H1 (cell line): ENCODE results near the gene CRPPA. TPM values are rescaled to one million over a fixed set of nuclear protein-coding genes. Genes with fewer than 3 reads are reported as not detected.

Experiments used
- CTCF ChIA-PET: fragments of 300-600 bp; sonication (Branson Sonifier 250); formaldehyde crosslinking; loops from one replicate; lab custom pipeline; 2021; ENCODE audit not compliant: partially characterized antibody; lab: Charles Lee
- POLR2A ChIA-PET: fragments of 300-600 bp; sonication (Branson Sonifier 250); formaldehyde crosslinking; loops from one replicate; lab custom pipeline; 2021; ENCODE audit warnings: inconsistent platforms; ENCODE audit not compliant: partially characterized antibody; lab: Charles Lee
- DNase-seq, 2 experiments: peaks; one replicate each; pipeline versions ENCODE4 v3.0.0 to v3.0.0-alpha.2; 2010 to 2022; ENCODE audit warnings: low spot score in 2 of 2, low read depth in 1 of 2, mixed read lengths in 1 of 2
- FAIRE-seq: peaks from 2 replicates; lab custom pipeline; 2011; peaks lifted over from hg19 to GRCh38; lab: Jason Lieb, UNC
- H2AFZ ChIP-seq: 2 replicates; pipeline ENCODE4 v1.8.1; 2012; ENCODE audit warnings: low read length, inconsistent platforms
- H2AK5ac ChIP-seq: 2 replicates; pipeline ENCODE4 v1.6.1; 2013; ENCODE audit warnings: low read depth, low read length
- H2BK120ac ChIP-seq: replicated peaks from 2 replicates; pipeline ENCODE3; 2013; ENCODE audit warnings: low read depth, low read length, inconsistent platforms
- H2BK12ac ChIP-seq: 2 replicates; pipeline ENCODE4 v1.6.1; 2013; ENCODE audit warnings: low read depth, low read length
- H2BK15ac ChIP-seq: 2 replicates; pipeline ENCODE4 v1.6.1; 2013; ENCODE audit warnings: low read length
- H2BK20ac ChIP-seq: 2 replicates; pipeline ENCODE4 v1.6.1; 2013; ENCODE audit warnings: low read length
- H2BK5ac ChIP-seq: 2 replicates; pipeline ENCODE4 v1.6.1; 2013; ENCODE audit warnings: low read depth, low read length
- H3K14ac ChIP-seq: 2 replicates; pipeline ENCODE4 v1.6.1; 2013; ENCODE audit warnings: inconsistent platforms; ENCODE audit not compliant: insufficient read length
- H3K18ac ChIP-seq: 2 replicates; pipeline ENCODE4 v1.6.1; 2013; ENCODE audit warnings: low read length; ENCODE audit errors: extremely low read depth
- H3K23ac ChIP-seq: 2 replicates; pipeline ENCODE4 v1.6.1; 2013; ENCODE audit warnings: inconsistent platforms; ENCODE audit not compliant: insufficient read length
- H3K23me2 ChIP-seq: 2 replicates; pipeline ENCODE4 v1.6.1; 2013; ENCODE audit warnings: low read depth, low read length
- H3K27ac ChIP-seq: 2 replicates; pipeline ENCODE4 v1.6.1; 2011; ENCODE audit warnings: low read depth, low read length, inconsistent platforms
- H3K27me3 ChIP-seq, 4 experiments: replicated peaks in 1 of 4; 1 replicate in 1 of 4; 2 replicates in 3 of 4; pipeline versions ENCODE4 v1.6.1 to v1.8.1; 2011 to 2013; ENCODE audit warnings: low read length in 3 of 4, mild to moderate bottlenecking in 3 of 4, inconsistent platforms in 2 of 4, mixed read lengths in 2 of 4, moderate library complexity in 1 of 4; ENCODE audit not compliant: control insufficient read depth in 3 of 4, insufficient read depth in 3 of 4; ENCODE audit errors: extremely low read depth in 1 of 4
- H3K36me3 ChIP-seq, 4 experiments: 2 replicates each; pipeline versions ENCODE4 v1.6.1 to v1.8.1; 2011 to 2013; ENCODE audit warnings: mild to moderate bottlenecking in 4 of 4, low read length in 3 of 4, moderate library complexity in 2 of 4, control low read depth in 1 of 4, inconsistent platforms in 1 of 4; ENCODE audit not compliant: insufficient read depth in 4 of 4, control insufficient read depth in 2 of 4
- H3K4ac ChIP-seq: replicated peaks from 2 replicates; pipeline ENCODE3; 2013; ENCODE audit warnings: low read length, low read depth, mixed read lengths, inconsistent platforms; ENCODE audit not compliant: insufficient read length
- H3K4me1 ChIP-seq, 4 experiments: replicated peaks in 1 of 4; 1 replicate in 1 of 4; 2 replicates in 3 of 4; pipeline versions ENCODE4 v1.6.1 to v1.8.1; 2011 to 2013; ENCODE audit warnings: low read length in 3 of 4, inconsistent platforms in 2 of 4, mixed read lengths in 1 of 4; ENCODE audit not compliant: insufficient read depth in 4 of 4, control insufficient read depth in 3 of 4
- H3K4me2 ChIP-seq, 2 experiments: 2 replicates each; pipeline versions ENCODE4 v1.6.1 to v1.8.1; 2011 to 2013; ENCODE audit warnings: low read depth in 2 of 2, low read length in 2 of 2, control low read depth in 1 of 2, inconsistent platforms in 1 of 2, mild to moderate bottlenecking in 1 of 2; ENCODE audit not compliant: insufficient read depth in 1 of 2
- H3K4me3 ChIP-seq, 4 experiments: fragments of 200-600, 300-600 bp in 1 of 4; sonication (generic), shearing (Covaris generic), sonication (Bioruptor Twin) in 1 of 4; 2 replicates each; pipeline versions ENCODE4 v1.5.1 to v1.8.1; 2011 to 2016; ENCODE audit warnings: low read length in 4 of 4, low read depth in 3 of 4, control low read depth in 2 of 4, inconsistent platforms in 2 of 4, mild to moderate bottlenecking in 2 of 4, mixed read lengths in 1 of 4, moderate library complexity in 1 of 4; ENCODE audit not compliant: insufficient read depth in 2 of 4; ENCODE audit errors: extremely low read depth in 1 of 4
- H3K56ac ChIP-seq: replicated peaks from 2 replicates; pipeline ENCODE3; 2013; ENCODE audit warnings: low read depth, mild to moderate bottlenecking, mixed read lengths, low read length, inconsistent platforms; ENCODE audit not compliant: insufficient read length
- H3K79me1 ChIP-seq: 2 replicates; pipeline ENCODE4 v1.6.1; 2013; ENCODE audit warnings: low read depth, low read length, control low read depth
- H3K79me2 ChIP-seq, 2 experiments: 2 replicates each; pipeline versions ENCODE4 v1.6.1 to v1.8.1; 2012 to 2013; ENCODE audit warnings: low read length in 2 of 2, mild to moderate bottlenecking in 2 of 2, inconsistent platforms in 1 of 2; ENCODE audit not compliant: insufficient read depth in 2 of 2, control insufficient read depth in 1 of 2
- H3K9ac ChIP-seq, 4 experiments: replicated peaks in 1 of 4; 1 replicate in 1 of 4; 2 replicates in 3 of 4; pipeline versions ENCODE4 v1.6.1 to v1.8.1; 2011 to 2013; ENCODE audit warnings: low read depth in 3 of 4, low read length in 3 of 4, control low read depth in 2 of 4, mild to moderate bottlenecking in 2 of 4, moderate library complexity in 2 of 4, inconsistent platforms in 1 of 4; ENCODE audit errors: extremely low read depth in 1 of 4
- H3K9me3 ChIP-seq, 2 experiments: 2 replicates each; pipeline versions ENCODE4 v1.6.1 to v1.8.1; 2012 to 2013; ENCODE audit warnings: mild to moderate bottlenecking in 2 of 2, moderate library complexity in 2 of 2, control low read depth in 1 of 2, inconsistent platforms in 1 of 2, low read depth in 1 of 2, low read length in 1 of 2, mixed read lengths in 1 of 2; ENCODE audit not compliant: insufficient read depth in 2 of 2
- H4K20me1 ChIP-seq, 2 experiments: replicated peaks in 1 of 2; 2 replicates each; pipeline versions ENCODE3 to v1.8.1; 2011 to 2013; ENCODE audit warnings: inconsistent platforms in 2 of 2, low read length in 2 of 2, mild to moderate bottlenecking in 1 of 2; ENCODE audit not compliant: insufficient read depth in 2 of 2, control insufficient read depth in 1 of 2
- H4K5ac ChIP-seq: 2 replicates; pipeline ENCODE4 v1.6.1; 2013; ENCODE audit warnings: low read length, low read depth, mixed read lengths, inconsistent platforms; ENCODE audit not compliant: insufficient read length
- H4K8ac ChIP-seq: 2 replicates; pipeline ENCODE4 v1.8.0; 2013; ENCODE audit warnings: mild to moderate bottlenecking, moderate library complexity, low read length, inconsistent platforms; ENCODE audit not compliant: insufficient read depth; ENCODE audit errors: extremely low read depth
- H4K91ac ChIP-seq: replicated peaks from 2 replicates; pipeline ENCODE3; 2013; ENCODE audit warnings: low read length, mixed read lengths, inconsistent platforms; ENCODE audit not compliant: insufficient read length
- FOSL1 ChIP-seq: IDR thresholded peaks from 2 replicates; pipeline ENCODE4 v1.6.1; 2011; ENCODE audit warnings: mild to moderate bottlenecking, low read depth, low read length, moderate library complexity; ENCODE audit not compliant: insufficient read depth
- HDAC6 ChIP-seq: IDR thresholded peaks from one replicate; pipeline ENCODE4 v1.7.1; 2012; ENCODE audit warnings: low read depth, mild to moderate bottlenecking, inconsistent platforms, low read length, moderate library complexity
- RAD21 ChIP-seq, 2 experiments: IDR thresholded peaks in 1 of 2; conservative IDR thresholded peaks in 1 of 2; 2 replicates each; pipeline ENCODE4 v1.6.1; 2011; ENCODE audit warnings: low read depth in 2 of 2, low read length in 2 of 2, improper control_type of control experiment in 1 of 2, inconsistent platforms in 1 of 2, mild to moderate bottlenecking in 1 of 2, moderate library complexity in 1 of 2
- TAF7 ChIP-seq: optimal IDR thresholded peaks from 2 replicates; pipeline ENCODE3; 2011; ENCODE audit warnings: low read depth, mild to moderate bottlenecking, inconsistent platforms, low read length, moderate library complexity, borderline replicate concordance
- TEAD4 ChIP-seq: IDR thresholded peaks from 2 replicates; pipeline ENCODE4 v1.6.1; 2012; ENCODE audit warnings: low read depth, low read length, inconsistent platforms, mixed read lengths
- WGBS, 2 experiments: shearing (Covaris generic) in 1 of 2; methylation state at CpG; one replicate each; pipeline versions ENCODE4 v1.1.6 to v1.1.7; 2013 to 2015; ENCODE audit warnings: low lambda C conversion rate in 2 of 2, mixed read lengths in 2 of 2, inconsistent platforms in 1 of 2, low coverage in 1 of 2, missing lambda C conversion rate in 1 of 2; ENCODE audit not compliant: insufficient replicate concordance in 2 of 2, insufficient coverage in 1 of 2, insufficient read length in 1 of 2; ENCODE audit errors: extremely low coverage in 1 of 2, missing lambda C conversion rate in 1 of 2; 5-methylcytosine and 5-hydroxymethylcytosine counted together
- polyA plus RNA-seq, 7 experiments: library from polyadenylated mRNA; depleted of rRNA in 3 of 7; stranded (reverse) in 5 of 7; unstranded in 2 of 7; fragments of >200 nt in 5 of 7; fragments of 200-250 nt in 2 of 7; gene quantifications; 1 replicate in 5 of 7; 2 replicates in 1 of 7; 4 replicates in 1 of 7; pipeline versions ENCODE4 v1.2.1 to v1.2.3, GENCODE V29; 2011 to 2013; ENCODE audit warnings: missing spikeins in 2 of 7, mixed read lengths in 2 of 7
- total RNA-seq: library from RNA; stranded (reverse); fragmentation: NEBNext Ultra II Directional; extraction: Animal tissue kit (Norgen Biotek cat#: 25700); gene quantifications from 2 replicates; pipeline ENCODE4 v1.2.1, GENCODE V29; 2021
- TF ChIP-seq, protein P1 (sequence below): IDR thresholded peaks from 2 replicates; pipeline ENCODE4 v1.6.1; 2011; ENCODE audit warnings: low read length, improper control_type of control experiment

Gene CRPPA
- total and polyA plus RNA-seq, 2 of the 8 experiments (the other 6 are each of a cell fraction or from before 2014, with no cell fraction given) = 0.23 to 0.39 TPM

DNA sequence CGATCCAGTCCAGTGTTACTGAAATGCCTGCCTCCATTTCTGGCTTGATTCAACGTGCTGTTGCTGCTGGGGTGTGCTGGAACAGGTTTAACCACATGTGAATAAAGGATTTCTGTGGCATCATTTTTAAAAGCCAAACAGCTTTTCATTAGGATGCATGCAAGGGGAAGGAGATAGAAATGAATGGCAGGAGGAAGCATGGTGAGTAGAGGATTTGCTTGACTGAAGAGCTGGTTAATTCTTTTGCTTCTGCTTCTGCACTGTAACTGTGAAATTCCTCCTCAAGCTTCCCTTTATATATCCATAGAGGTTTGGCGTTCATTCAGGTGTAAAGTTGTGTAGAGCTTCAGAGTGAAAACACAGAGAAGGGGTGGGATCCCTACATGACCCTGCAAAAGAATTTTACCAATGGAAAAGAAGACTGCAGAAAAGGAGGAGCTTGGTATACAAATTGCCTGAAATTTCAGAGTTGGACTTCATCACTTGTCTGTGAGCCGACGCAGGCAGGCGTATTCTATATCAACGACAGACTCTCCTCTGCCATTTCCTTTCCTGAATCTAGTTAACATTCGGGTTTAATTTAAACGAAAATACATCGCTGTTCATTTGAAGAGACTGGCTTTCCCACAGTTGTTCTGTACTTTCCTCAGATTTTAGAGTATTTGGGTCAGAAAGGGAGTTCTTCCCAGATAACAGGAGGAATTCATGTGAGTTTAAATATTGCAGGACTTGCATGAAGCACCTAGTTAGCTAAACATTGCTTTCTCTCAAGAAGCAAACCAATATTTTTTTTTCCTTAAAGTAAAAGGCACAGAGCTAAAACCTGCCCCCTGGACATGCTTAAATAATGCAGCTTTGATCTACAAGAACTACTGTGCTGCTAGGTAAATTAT lies 44.4 kb upstream of the CRPPA start, which contains the start of gene SOSTDC1:
SOSTDC1 (minus strand) TSS at position 270 of the 893 bp plus-strand sequence; CDS start at position 200, 70 bp downstream.
- H3K9me3 ChIP-seq = no peaks in the 10 kb centered on the region
- H3K27ac ChIP-seq = no peak within 1 kb of the TSS
- H2AFZ ChIP-seq = peak within 1 kb of the TSS; percentile 86
- H2BK120ac ChIP-seq = no peak within 1 kb of the TSS
- TF ChIP-seq TEAD4 = no peak
- TF ChIP-seq FOSL1 = no peak
- TF ChIP-seq HDAC6 = no peak
- TF ChIP-seq, protein P1, sequence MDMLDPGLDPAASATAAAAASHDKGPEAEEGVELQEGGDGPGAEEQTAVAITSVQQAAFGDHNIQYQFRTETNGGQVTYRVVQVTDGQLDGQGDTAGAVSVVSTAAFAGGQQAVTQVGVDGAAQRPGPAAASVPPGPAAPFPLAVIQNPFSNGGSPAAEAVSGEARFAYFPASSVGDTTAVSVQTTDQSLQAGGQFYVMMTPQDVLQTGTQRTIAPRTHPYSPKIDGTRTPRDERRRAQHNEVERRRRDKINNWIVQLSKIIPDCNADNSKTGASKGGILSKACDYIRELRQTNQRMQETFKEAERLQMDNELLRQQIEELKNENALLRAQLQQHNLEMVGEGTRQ = no peak
- no peak for TF ChIP-seq RAD21 (IDR thresholded peaks at IDR 0.05 in 1 of 2, conservative IDR thresholded peaks at IDR 0.05 in 1 of 2; ENCODE audit: low read depth in 2 of 2, low read length in 2 of 2)
- no peak for TF ChIP-seq TAF7
- no peak within 1 kb of the TSS for H3K14ac ChIP-seq
- no peaks in the 10 kb centered on the region for H3K27me3 ChIP-seq
- no peak within 1 kb of the TSS for H2BK15ac ChIP-seq
- peak within 1 kb of the TSS; percentile 33 to 53; a peak in 3 of 4 replicates for H3K4me2 ChIP-seq
- no peak within 1 kb of the TSS for H2BK20ac ChIP-seq
- no peak within 1 kb of the TSS for H3K4ac ChIP-seq
- no peak within 1 kb of the TSS for H3K18ac ChIP-seq
- no peaks in the 10 kb centered on the region for H3K79me2 ChIP-seq
- no peaks in the 10 kb centered on the region for H3K36me3 ChIP-seq
- peak within 1 kb of the TSS in 1 of 4 experiments; percentile 17; a peak in 1 of 8 replicates for H3K4me3 ChIP-seq
- H4K91ac ChIP-seq = no peak within 1 kb of the TSS
- no peak within 1 kb of the TSS for H3K56ac ChIP-seq
- H3K79me1 ChIP-seq = no peaks in the 10 kb centered on the region
- no peak within 1 kb of the TSS for H4K5ac ChIP-seq
- peak in 1 of 2 experiments; percentile 9 for DNase-seq
- FAIRE-seq = peak; percentile 42
- ChIA-PET CTCF (interaction anchor here (0.6 to 1.6 kb wide), 8 partner anchors 8 to 688 kb away, joined by 3 to 6 read pairs (median 4); no protein-coding TSS in a partner anchor), POLR2A (interaction anchor here (0.8 to 2.1 kb wide), 3 partner anchors 13 to 251 kb away, joined by 3 to 5 read pairs (median 4); no protein-coding TSS in a partner anchor)
- H2BK5ac ChIP-seq = no peak within 1 kb of the TSS
- no peak within 1 kb of the TSS for H3K9ac ChIP-seq
- no peak within 1 kb of the TSS for H3K23ac ChIP-seq
- no peak within 1 kb of the TSS for H2BK12ac ChIP-seq
- 37% methylated on average over 10 of the region's 10 CpGs; no CpG with 5 or more reads in 1 of the 2 experiments for WGBS, 2 experiments
- no peaks in the 10 kb centered on the region for H4K20me1 ChIP-seq
- peaks cover 5 to 23% (median 14%) of the 10 kb centered on the region in 4 experiments for H3K4me1 ChIP-seq
- H4K8ac ChIP-seq = no peak within 1 kb of the TSS
- no peak within 1 kb of the TSS for H2AK5ac ChIP-seq
- no peaks in the 10 kb centered on the region for H3K23me2 ChIP-seq
